Keratinocyte (primary cell): ENCODE results near the gene GREM2.

Experiments used
- EZH2 ChIP-seq: IDR thresholded peaks from one replicate; pipeline ENCODE4 v1.6.1; 2012; ENCODE audit warnings: inconsistent platforms, mild to moderate bottlenecking, low read length, moderate library complexity
- TF ChIP-seq, protein P1 (sequence below), 3 experiments: IDR thresholded peaks in 1 of 3; conservative IDR thresholded peaks in 1 of 3; optimal IDR thresholded peaks in 1 of 3; 2 replicates in 2 of 3; 3 replicates in 1 of 3; pipeline versions ENCODE3 to v1.5.1; 2011; ENCODE audit warnings: low read length in 3 of 3, mild to moderate bottlenecking in 3 of 3, moderate library complexity in 2 of 3, control low read depth in 1 of 3, inconsistent platforms in 1 of 3; ENCODE audit not compliant: insufficient read depth in 2 of 3; ENCODE audit errors: extremely low read depth in 1 of 3

GRCh38 chr1:240562779-240563178 lies 49.2 kb downstream of the GREM2 start:
- TF ChIP-seq, protein P1, sequence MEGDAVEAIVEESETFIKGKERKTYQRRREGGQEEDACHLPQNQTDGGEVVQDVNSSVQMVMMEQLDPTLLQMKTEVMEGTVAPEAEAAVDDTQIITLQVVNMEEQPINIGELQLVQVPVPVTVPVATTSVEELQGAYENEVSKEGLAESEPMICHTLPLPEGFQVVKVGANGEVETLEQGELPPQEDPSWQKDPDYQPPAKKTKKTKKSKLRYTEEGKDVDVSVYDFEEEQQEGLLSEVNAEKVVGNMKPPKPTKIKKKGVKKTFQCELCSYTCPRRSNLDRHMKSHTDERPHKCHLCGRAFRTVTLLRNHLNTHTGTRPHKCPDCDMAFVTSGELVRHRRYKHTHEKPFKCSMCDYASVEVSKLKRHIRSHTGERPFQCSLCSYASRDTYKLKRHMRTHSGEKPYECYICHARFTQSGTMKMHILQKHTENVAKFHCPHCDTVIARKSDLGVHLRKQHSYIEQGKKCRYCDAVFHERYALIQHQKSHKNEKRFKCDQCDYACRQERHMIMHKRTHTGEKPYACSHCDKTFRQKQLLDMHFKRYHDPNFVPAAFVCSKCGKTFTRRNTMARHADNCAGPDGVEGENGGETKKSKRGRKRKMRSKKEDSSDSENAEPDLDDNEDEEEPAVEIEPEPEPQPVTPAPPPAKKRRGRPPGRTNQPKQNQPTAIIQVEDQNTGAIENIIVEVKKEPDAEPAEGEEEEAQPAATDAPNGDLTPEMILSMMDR (optimal IDR thresholded peaks at IDR 0.05 in 1 of 3, IDR thresholded peaks at IDR 0.05 in 1 of 3, conservative IDR thresholded peaks at IDR 0.05 in 1 of 3; ENCODE audit: extremely low read depth in 1 of 3, insufficient read depth in 2 of 3, low read length in 3 of 3), result no peak
- TF ChIP-seq EZH2, result no peak
